SJCRH30 (cell line): ENCODE measurements around the gene MSRB1. TPM values are rescaled to one million over a fixed set of nuclear protein-coding genes. Genes with fewer than 3 reads are reported as not detected.
"Not testable (repeated sequence)": the region's sequence is repeated elsewhere in the genome, so short reads cannot be mapped to it uniquely, and the experiment has no call there.

Experiments
- DNase-seq, 2 experiments: peaks; one replicate each; pipeline ENCODE4 v3.0.0-alpha.2; 2015 to 2020
- H3K27ac ChIP-seq: fragments of 250-450 bp; sonication (Bioruptor Pico); 2 replicates; pipeline ENCODE4 v1.5.1; 2020; ENCODE audit warnings: mild to moderate bottlenecking, moderate library complexity
- H3K27me3 ChIP-seq: fragments of 250-450 bp; sonication (Bioruptor Pico); 2 replicates; pipeline ENCODE4 v1.5.1; 2020; ENCODE audit warnings: mild to moderate bottlenecking, moderate library complexity
- H3K36me3 ChIP-seq: fragments of 250-450 bp; sonication (Bioruptor Pico); 2 replicates; pipeline ENCODE4 v1.5.1; 2020; ENCODE audit warnings: mild to moderate bottlenecking, moderate library complexity
- H3K4me1 ChIP-seq: fragments of 250-450 bp; sonication (Bioruptor Pico); 2 replicates; pipeline ENCODE4 v1.5.1; 2020; ENCODE audit warnings: mild to moderate bottlenecking, moderate library complexity
- H3K4me3 ChIP-seq: fragments of 250-450 bp; sonication (Bioruptor Pico); 2 replicates; pipeline ENCODE4 v1.5.1; 2020; ENCODE audit warnings: mild to moderate bottlenecking, moderate library complexity
- H3K9me3 ChIP-seq: fragments of 250-450 bp; sonication (Bioruptor Pico); replicated peaks from 2 replicates; pipeline ENCODE4 v1.5.1; 2020; ENCODE audit warnings: mild to moderate bottlenecking, moderate library complexity
- total RNA-seq: library from RNA; depleted of rRNA; stranded (reverse); fragments of >200 nt; shearing (Covaris generic); gene quantifications from 2 replicates; pipeline ENCODE4 v1.2.3, GENCODE V29; 2014

The MSRB1 gene
- total RNA-seq, 1 experiment from 2014 or later: 16.0 TPM

DNA sequence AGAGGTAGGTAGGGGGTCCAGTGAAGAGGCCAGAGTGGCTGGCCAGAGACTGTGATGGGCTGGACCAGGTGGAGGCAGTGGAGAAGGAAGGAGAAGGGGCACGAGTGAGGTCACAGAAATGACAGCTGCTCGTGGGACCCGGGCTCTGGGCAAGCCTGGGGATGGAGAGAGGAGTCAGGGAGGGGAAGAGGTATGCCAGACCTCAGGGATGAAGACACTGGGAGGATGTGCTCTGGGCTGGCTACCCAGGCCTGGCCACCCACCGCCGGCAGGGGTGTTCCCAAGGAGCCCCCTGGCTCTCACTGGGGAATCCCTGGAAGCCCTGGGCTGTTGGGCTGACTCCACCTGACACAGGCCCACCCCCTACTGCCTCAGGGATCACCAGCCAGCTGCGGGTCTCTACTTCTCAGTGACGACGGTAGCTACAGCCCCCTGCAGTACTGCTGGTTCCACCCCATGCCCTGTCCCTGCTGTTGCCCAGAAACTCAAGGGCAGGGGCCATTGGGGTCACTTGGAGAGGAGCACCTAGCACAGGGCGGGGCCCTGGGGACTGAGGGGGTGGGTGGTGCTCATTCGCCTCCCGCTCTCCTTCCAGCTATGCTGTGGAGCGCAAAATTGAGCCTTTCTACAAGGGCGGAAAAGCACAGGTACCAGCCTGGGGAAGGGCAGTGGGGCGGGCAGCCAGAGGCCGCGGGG, 30.6 kb upstream of the MSRB1 start:
- no peaks in the 10 kb centered on the region for H3K9me3 ChIP-seq
- peak; percentile 72 to 73 for DNase-seq
- H3K4me3 ChIP-seq: peak overlapping the region; percentile 89
- no peaks in the 10 kb centered on the region for H3K27me3 ChIP-seq
- H3K4me1 ChIP-seq: peaks cover 8% of the 10 kb centered on the region; the same call in 1 of the 2 replicates
- H3K27ac ChIP-seq: peak overlapping the region; percentile 46
- peaks cover 29% of the 10 kb centered on the region for H3K36me3 ChIP-seq

DNA sequence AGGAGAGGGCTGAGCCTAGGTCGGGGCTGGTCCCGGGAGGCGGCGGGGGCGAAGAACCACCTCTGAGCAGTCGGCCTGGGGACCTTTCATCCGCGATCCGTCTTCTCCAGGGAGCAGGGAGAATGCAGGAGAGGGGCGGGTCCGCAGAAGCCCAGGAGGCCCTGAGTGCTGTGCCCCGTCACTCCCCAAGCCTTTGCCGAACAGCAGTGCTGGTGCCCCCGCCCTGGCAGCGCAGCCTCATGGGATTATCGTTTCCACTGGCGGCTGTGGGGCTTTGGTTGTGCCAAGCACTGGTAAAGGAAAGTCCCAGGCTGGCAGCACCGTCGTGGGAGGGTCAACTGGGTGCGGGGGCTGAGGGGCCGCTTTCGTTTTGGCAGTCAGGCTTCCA, 29.5 kb upstream of the MSRB1 start:
- H3K4me1 ChIP-seq: peaks cover 8% of the 10 kb centered on the region; the same call in 1 of the 2 replicates
- H3K4me3 ChIP-seq: peak overlapping the region; percentile 89
- peaks cover 17% of the 10 kb centered on the region for H3K36me3 ChIP-seq
- H3K9me3 ChIP-seq: no peaks in the 10 kb centered on the region
- H3K27me3 ChIP-seq: no peaks in the 10 kb centered on the region
- no peak for DNase-seq
- peak overlapping the region; percentile 46 for H3K27ac ChIP-seq

DNA sequence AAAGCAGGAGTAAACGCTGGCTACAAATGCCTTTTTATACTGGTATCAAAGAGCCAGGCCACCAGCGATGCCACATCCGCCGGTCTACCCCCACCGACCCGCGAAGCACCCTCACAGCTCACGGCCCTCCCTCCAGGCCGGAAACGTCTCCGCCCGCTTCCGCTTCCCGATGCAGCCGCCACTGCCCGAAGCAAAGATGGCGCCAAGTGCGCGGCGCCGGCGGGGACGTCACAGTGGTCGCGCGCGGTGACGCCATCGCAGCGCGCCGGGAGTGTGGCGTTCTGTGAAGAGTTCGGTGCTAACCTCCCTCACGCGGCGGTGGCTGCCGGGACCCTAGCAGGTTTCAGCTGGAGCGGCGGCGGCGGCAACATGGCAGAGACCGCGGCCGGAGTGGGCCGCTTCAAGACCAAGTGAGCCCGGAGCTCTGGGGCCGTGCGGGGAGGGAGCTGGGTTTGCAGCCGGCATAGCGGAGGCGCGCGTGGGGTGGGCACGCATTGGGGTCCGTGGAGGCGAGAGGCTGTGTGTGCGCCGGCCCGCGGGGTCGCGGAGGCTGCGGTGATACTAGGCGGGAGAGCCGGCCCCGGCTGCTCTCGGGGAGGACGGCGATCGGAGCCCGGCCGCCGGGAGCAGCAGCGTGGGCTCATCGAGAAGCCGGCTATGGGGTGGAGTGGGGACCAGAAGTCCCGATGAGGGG, 28.9 kb upstream of the MSRB1 start, which contains the start of gene TBL3:
Gene TBL3, plus strand, starts transcription at position 258 of the 694 bp plus-strand sequence. Its CDS starts 112 bp downstream, at position 370.
- Histone ChIP-seq H3K27ac (peak within 1 kb of the TSS; percentile 46), H3K4me1 (peaks cover 8% of the 10 kb centered on the region; the same call in 1 of the 2 replicates), H3K9me3 (no peaks in the 10 kb centered on the region), H3K4me3 (peak within 1 kb of the TSS; percentile 89), H3K36me3 (peaks cover 14% of the 10 kb centered on the region), H3K27me3 (no peaks in the 10 kb centered on the region)
- DNase-seq: peak; percentile 93 to 95

DNA sequence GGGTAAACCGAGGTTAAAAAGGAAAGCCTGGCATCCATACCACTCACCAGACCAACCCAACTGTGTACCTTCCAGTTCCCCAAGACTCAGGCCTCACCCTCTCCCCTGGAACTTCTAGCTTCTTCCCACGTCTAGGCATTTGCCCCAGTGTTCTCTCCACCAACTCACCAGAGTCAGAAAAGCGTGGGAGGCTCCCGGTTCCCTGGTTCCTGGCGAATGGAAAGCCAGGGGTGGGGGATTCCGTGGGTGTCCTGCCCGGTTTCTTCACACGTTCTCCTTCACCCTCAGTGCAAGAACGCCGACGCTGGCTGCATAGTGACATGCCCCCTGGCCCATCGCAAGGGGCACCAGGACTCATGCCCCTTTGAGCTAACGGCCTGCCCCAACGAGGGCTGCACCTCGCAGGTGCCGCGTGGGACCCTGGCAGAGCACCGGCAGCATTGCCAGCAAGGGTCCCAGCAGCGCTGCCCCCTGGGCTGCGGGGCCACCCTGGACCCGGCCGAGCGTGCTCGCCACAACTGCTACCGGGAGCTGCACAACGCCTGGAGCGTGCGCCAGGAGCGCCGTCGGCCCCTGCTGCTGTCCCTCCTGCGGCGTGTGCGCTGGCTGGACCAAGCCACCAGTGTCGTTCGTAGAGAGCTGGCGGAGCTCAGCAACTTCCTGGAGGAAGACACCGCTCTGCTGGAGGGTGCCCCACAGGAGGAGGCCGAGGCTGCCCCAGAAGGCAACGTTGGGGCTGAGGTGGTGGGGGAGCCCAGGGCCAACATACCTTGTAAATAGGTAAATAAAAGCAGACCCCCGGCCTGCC, 25.4 kb upstream of the MSRB1 start:
- Histone ChIP-seq H3K9me3 (no peaks in the 10 kb centered on the region), H3K4me1 (0 out of 2 replicates have a peak, but pooled peaks cover under 1% of the 10 kb centered on the region), H3K36me3 (peaks cover 12% of the 10 kb centered on the region), H3K27me3 (no peaks in the 10 kb centered on the region), H3K27ac (no peak overlapping the region), H3K4me3 (no peak overlapping the region)
- DNase-seq: no peak

DNA sequence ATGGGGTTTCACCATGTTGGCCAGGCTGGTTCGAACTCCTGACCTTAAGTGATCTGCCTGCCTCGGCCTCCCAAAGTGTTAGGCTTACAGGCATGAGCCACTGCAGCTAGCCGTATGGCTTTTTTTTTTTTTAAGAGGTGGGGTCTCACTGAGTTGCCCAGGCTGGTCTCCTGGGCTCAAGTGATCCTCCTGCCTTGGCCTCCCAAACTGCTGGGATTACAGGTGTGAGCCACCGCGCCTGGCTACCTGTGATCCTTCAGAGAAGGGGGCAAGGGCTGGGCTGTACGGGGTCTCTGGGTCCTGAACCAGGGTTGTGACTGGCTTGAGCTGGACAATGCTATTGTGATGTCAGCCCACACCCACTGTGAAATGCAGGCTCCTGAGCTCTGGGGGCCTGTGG, 23.5 kb upstream of the MSRB1 start, which contains the start of gene RNF151:
Gene RNF151, plus strand, starts transcription at position 397 of the 400 bp plus-strand sequence. CDS start 26 bp downstream, outside the sequence.
- Histone ChIP-seq H3K36me3 (peaks cover 30% of the 10 kb centered on the region), H3K27ac (no peak within 1 kb of the TSS), H3K4me1 (peaks cover 5% of the 10 kb centered on the region), H3K27me3 (no peaks in the 10 kb centered on the region), H3K4me3 (peak within 1 kb of the TSS; percentile 97), H3K9me3 (no peaks in the 10 kb centered on the region)
- no peak for DNase-seq

DNA sequence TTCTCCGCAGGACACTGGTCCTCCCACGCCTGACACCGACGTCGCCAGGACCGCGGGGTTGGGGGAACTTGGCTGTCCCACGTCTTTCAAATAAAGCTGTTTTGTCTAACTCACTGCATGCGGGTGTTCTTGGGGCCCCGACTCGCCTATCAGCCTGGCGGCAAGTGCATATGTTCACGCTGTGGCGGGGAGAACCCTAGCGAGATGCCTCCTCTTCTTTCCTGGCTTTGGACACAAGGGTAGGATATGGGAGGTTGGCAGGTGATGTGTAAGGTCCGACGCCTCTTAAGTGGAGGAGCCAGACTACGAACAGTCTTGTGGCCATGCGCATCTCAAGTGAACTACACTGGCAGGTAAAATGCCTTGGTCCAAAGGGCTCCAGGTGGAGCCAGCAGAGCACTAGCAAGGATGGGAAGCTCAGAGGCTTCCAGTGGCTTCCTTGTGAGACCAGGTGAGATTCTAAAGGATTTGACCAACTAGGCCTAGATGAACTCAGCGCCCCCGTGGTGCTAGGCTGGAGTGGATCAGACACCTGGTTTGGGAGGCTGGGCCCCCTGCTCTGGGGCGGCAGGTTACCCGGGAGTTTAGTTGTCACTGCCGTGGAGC, 22.5 kb upstream of the MSRB1 start:
- Histone ChIP-seq H3K27me3 (no peaks in the 10 kb centered on the region), H3K9me3 (no peaks in the 10 kb centered on the region), H3K36me3 (peaks cover 30% of the 10 kb centered on the region)

DNA sequence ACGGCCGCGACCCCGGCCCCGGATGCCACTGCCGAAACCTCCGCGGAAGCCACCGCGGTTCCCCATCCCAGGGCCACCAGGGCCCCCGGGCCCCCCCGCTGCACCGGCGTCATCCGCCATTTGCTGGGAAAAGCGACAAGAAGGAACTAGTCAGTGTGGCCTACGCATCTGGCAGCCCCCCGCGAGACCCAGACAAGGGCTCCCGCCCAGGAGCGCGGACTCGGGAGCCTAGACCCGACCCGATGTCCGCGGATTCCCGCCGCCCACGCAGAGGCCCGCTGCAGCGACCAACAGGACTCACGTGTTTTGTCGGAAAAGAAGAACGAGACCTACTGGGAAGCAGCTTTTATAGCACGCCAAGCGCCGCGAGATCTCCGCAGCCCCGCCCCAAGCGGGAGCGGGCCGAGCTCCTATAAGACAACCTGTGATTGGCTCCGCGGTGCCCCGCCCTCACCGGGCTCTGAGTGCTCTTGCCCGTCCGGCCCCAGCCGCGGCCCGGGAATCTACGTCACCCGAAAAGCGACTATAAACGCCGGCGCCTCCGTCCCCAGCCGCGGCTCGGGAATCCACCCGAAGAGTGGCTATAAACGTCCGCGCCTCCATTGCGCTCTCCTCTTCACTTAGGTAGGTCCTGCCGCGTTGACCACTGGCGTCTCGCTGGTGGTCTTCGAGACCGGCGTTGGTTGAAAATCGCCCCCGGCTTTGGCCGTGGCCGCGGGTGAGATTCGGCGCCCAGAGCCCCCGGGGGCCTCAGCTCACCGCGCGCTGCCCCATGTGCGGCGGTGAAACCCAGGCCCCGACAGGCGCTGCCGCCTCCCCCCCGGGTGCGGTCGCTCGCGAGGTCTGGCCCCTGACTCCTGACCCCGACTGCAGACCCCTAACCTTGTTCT, 21.8 kb upstream of the MSRB1 start, which contains the start of gene RPS2:
Gene RPS2, minus strand, starts transcription at position 321 of the 890 bp plus-strand sequence. Its CDS starts 201 bp downstream, at position 120.
- DNase-seq: peak; percentile 98 to 99
- H3K36me3 ChIP-seq: peaks cover 30% of the 10 kb centered on the region

More for the DNA sequence above, 22.5 kb upstream of the MSRB1 start:
- peaks cover 5% of the 10 kb centered on the region for H3K4me1 ChIP-seq
- DNase-seq: no peak
- peak overlapping the region; percentile 97 for H3K4me3 ChIP-seq
- peak overlapping the region; percentile 92 for H3K27ac ChIP-seq

DNA sequence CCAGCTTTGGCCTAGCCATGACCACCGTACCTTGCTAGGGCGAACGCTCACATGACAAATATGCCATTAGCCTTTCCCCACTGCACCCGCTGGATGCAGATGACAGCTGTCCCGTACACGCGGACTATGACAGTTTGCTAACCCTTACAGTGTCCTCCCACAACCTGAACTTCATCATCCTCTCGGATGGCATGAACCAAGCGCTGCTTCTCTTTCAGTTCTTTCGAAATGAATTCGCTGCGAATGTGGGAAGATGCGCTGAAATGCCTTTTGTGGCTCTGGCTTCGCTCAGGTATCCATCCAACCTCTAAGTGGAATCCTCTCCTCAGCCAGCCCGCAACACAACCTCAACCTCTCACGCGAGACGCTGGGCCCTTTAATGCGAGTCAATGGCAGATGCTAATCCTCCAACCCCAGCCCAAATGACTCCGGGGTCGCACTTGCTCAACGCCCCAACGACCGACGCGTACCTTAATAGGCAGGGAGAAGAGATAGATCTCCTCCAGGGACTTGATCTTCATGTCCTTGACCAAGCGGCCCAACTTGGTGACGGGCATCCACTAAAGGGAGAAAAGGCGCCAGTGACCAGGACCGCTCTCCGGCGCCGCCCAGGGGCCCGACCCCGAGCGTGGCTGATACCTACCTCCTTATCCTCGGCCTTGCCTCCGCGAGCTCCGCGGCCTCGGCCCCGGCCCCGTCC, 21.0 kb upstream of the MSRB1 start:
- peak in 1 of 2 experiments; percentile 41 for DNase-seq
- Histone ChIP-seq H3K27ac (peak overlapping the region; percentile 92), H3K4me1 (peaks cover 5% of the 10 kb centered on the region), H3K9me3 (no peaks in the 10 kb centered on the region), H3K36me3 (peaks cover 30% of the 10 kb centered on the region), H3K27me3 (no peaks in the 10 kb centered on the region), H3K4me3 (peak overlapping the region; percentile 97)

More for the DNA sequence above, 21.8 kb upstream of the MSRB1 start, which contains the start of gene RPS2:
- H3K4me1 ChIP-seq: peaks cover 5% of the 10 kb centered on the region
- peak within 1 kb of the TSS; percentile 97 for H3K4me3 ChIP-seq
- no peaks in the 10 kb centered on the region for H3K27me3 ChIP-seq
- H3K27ac ChIP-seq: peak within 1 kb of the TSS; percentile 92
- H3K9me3 ChIP-seq: no peaks in the 10 kb centered on the region

DNA sequence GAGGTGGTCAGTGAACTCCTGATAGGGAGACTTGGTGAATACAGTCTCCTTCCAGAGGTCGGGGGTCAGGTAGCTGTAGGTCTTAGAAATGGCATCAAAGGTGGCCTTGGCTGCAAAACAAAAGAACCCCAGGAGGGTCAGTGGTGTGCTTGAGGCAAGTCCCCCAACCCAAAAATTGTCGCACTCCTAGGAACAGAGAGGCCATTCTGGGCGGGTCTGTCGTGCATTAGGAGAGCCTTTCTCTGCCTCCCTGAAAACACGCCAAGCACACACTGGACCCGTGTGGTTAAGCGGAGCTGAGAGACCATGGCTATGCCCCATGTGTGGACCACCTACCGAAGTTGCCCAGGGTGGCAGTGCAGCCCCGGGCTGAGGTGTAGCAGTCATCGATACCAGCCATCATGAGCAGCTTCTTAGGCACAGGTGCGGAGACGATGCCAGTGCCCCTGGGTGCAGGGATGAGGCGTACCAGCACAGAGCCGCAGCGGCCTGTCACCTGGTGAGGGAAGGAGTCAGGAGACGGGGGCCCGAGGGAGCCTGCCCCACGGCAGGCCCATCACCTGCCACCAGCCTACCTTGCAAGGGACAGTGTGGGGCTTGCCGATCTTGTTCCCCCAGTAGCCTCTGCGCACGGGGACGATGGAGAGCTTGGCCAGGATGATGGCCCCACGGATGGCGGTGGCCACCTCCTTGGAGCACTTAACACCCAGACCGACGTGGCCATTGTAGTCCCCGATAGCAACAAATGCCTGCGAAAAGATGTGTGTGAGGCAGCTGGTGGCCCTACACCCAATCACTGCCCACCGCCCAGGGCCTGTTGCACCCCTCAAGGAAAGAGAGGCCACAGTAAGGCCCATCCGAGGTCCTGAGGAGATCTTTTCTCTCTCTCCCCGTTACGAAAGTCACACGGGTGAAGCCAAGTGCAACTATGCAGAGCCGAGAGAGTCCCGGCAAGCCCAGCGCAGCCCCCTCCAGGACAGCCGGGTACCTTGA, 19.5 kb upstream of the MSRB1 start:
- peak overlapping the region; percentile 97 for H3K4me3 ChIP-seq
- H3K36me3 ChIP-seq: peaks cover 30% of the 10 kb centered on the region
- H3K9me3 ChIP-seq, H3K4me1 ChIP-seq, DNase-seq, H3K27me3 ChIP-seq, H3K27ac ChIP-seq: not testable (repeated sequence)

DNA sequence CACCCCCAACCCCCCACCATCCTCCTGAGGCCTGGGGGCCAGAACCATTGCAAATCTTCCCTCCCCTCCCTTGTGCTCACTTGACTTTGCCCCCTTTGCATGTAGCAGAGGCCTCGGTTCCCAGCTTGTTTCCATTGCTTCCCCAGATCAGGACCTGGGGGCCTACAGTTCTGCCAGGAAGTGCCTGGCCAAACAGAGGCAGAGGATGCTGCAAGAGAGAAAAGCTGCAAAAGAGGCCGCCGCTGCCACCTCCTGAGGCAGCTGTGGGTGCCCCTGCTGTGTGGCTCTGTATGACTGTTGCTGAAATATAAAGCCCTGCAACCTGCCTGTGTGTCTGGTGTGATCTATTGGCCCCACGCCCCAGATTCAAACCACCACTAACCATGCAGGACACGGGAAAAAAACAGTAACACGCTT, 18.7 kb upstream of the MSRB1 start:
- H3K4me3 ChIP-seq: no peak overlapping the region
- no peak for DNase-seq
- H3K27ac ChIP-seq: no peak overlapping the region
- peaks cover 30% of the 10 kb centered on the region for H3K36me3 ChIP-seq
- no peaks in the 10 kb centered on the region for H3K27me3 ChIP-seq
- H3K9me3 ChIP-seq: no peaks in the 10 kb centered on the region
- peaks cover 5% of the 10 kb centered on the region for H3K4me1 ChIP-seq

DNA sequence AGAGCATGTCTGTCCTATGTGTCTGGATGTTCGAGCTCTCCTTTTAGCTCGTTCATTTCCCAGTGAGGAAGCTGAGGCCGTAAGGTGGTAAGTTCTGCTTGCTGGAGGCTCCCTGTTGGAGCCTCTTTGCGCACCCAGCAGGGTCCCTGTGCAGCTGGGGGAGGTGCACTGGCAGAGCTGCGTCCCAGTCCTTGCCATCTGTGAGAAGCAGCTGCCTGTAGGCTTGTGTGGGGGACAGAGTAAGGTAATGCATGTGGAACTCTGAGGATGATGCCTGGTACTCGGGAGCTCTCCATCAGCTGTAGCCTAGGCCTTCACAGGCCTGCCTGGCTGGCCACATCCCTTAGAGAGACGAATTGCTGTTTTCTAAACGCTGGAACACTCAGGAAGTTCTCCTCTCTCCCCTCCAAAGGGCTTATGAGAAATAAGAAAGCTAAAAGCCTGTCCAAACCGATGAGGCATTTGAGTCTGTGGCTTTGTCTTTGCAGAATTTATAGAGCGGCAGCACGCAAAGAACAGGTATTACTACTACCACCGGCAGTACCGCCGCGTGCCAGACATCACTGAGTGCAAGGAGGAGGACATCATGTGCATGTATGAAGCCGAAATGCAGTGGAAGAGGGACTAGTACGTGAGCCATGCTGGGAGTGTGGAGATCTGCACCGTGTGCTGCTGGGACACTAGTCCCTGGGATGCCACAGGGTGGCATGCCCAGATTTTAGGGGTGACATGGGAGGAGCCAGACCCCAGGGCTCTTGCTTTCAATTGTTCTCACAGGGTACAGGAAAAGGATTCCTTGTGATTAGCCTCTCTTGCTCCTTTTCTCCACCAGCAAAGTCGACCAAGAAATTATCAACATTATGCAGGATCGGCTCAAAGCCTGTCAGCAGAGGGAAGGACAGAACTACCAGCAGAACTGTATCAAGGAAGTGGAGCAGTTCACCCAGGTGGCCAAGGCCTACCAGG, 17.9 kb upstream of the MSRB1 start:
- Histone ChIP-seq H3K4me1 (peaks cover 5% of the 10 kb centered on the region), H3K36me3 (peaks cover 30% of the 10 kb centered on the region), H3K4me3 (no peak overlapping the region), H3K9me3 (no peaks in the 10 kb centered on the region), H3K27ac (no peak overlapping the region), H3K27me3 (no peaks in the 10 kb centered on the region)
- peak; percentile 49 to 70 for DNase-seq
